ENCODE results near the gene MRPL52. TPM values are rescaled to one million over a fixed set of nuclear protein-coding genes. Genes with fewer than 3 reads are reported as not detected.

The MRPL52 gene
- total RNA-seq, 4 donors from 2014 or later, result 48.5 to 153 (median 89.0) TPM

DNA sequence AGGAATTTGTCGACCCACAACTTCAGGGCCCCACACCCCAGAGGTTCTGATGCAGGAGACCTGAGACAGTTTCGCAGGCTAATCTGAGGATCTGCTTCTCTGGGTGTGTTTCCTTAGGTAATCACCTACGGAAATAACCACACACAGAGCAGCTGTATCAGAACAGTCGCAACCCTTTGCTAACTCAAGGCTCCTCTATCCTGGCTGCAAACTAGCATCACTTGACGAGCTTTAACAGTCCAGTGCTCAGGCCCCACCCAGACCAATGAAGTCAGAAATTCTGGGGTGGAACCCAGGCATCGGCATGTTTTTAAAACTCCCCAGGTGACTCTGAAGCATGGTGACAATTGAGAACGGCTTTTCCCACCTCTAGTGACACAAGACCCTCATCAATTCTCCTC is 35.1 kb upstream of the MRPL52 start:
- Histone ChIP-seq H3K36me3 (no peaks in the 10 kb centered on the region), H3K4me1 (no peaks in the 10 kb centered on the region), H3K27ac (no peak overlapping the region), H3K9me3 (no peaks in the 10 kb centered on the region), H3K27me3 (no peaks in the 10 kb centered on the region), H3K4me3 (no peak overlapping the region)
- ATAC-seq (no peak), DNase-seq (no peak)
- no peak for TF ChIP-seq POLR2A (IDR thresholded peaks at IDR 0.05)
- TF ChIP-seq, protein P1, sequence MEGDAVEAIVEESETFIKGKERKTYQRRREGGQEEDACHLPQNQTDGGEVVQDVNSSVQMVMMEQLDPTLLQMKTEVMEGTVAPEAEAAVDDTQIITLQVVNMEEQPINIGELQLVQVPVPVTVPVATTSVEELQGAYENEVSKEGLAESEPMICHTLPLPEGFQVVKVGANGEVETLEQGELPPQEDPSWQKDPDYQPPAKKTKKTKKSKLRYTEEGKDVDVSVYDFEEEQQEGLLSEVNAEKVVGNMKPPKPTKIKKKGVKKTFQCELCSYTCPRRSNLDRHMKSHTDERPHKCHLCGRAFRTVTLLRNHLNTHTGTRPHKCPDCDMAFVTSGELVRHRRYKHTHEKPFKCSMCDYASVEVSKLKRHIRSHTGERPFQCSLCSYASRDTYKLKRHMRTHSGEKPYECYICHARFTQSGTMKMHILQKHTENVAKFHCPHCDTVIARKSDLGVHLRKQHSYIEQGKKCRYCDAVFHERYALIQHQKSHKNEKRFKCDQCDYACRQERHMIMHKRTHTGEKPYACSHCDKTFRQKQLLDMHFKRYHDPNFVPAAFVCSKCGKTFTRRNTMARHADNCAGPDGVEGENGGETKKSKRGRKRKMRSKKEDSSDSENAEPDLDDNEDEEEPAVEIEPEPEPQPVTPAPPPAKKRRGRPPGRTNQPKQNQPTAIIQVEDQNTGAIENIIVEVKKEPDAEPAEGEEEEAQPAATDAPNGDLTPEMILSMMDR (IDR thresholded peaks at IDR 0.05 in 4 of 5, conservative IDR thresholded peaks at IDR 0.05 in 1 of 5), result no peak
- in situ Hi-C loops (cut with MboI; ENCODE audit: low sequenced_read_pairs in 4 of 4), result no loop called here
- intact Hi-C loops (cut with DNase I; ENCODE audit: low total_unique reads), result no loop called here

DNA sequence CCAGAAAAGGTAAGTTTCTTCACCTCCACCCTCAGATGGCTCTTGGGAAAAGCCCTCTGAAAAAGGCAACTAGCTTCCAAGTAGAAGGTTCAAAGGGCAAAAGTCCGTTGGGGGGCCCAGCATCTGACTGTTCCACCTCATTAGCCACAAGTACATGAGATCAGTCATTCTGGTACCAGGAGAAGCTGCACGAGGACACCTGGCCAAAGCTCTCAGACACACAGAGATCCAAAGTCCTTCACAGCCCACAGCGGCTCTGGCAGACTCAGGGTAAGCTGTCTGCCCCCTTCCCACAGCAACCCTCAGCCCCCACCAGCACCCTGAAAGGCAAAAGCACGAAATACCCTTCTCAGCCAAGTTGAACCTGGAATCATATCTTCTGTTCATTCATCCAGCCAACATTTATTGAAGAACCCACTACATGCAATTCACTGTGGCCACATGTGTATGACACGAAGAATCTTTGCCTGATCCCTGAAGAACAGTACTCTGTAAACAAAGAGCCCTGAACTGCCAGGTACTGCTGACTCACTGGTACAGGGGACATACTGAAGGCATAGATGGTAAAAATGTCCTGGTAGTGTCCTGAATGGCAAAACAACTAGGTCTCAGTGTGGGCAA is 33.5 kb upstream of the MRPL52 start:
- Histone ChIP-seq H3K36me3 (no peaks in the 10 kb centered on the region), H3K27me3 (no peaks in the 10 kb centered on the region), H3K4me3 (no peak overlapping the region), H3K9me3 (no peaks in the 10 kb centered on the region), H3K4me1 (no peaks in the 10 kb centered on the region), H3K27ac (no peak overlapping the region)
- TF ChIP-seq, protein P1 (IDR thresholded peaks at IDR 0.05 in 4 of 5, conservative IDR thresholded peaks at IDR 0.05 in 1 of 5), result no peak
- TF ChIP-seq POLR2A (IDR thresholded peaks at IDR 0.05), result no peak
- no peak for ATAC-seq
- intact Hi-C loops (cut with DNase I; ENCODE audit: low total_unique reads) (no loop called here), in situ Hi-C loops (cut with MboI; ENCODE audit: low sequenced_read_pairs in 4 of 4) (no loop called here)
- DNase-seq, result no peak

GRCh38 chr14:22797017-22797917 is 32.4 kb upstream of the MRPL52 start:
- H3K36me3 ChIP-seq, result no peaks in the 10 kb centered on the region
- no peak overlapping the region for H3K27ac ChIP-seq

GRCh38 chr14:22798528-22798927 is 31.2 kb upstream of the MRPL52 start:
- no peak for DNase-seq
- intact Hi-C loops (cut with DNase I; ENCODE audit: low total_unique reads), result no loop called here
- ATAC-seq, result no peak
- in situ Hi-C loops (cut with MboI; ENCODE audit: low sequenced_read_pairs in 4 of 4), result no loop called here
- Histone ChIP-seq H3K27ac (no peak overlapping the region), H3K27me3 (no peaks in the 10 kb centered on the region), H3K9me3 (no peaks in the 10 kb centered on the region), H3K4me1 (no peaks in the 10 kb centered on the region), H3K4me3 (no peak overlapping the region), H3K36me3 (no peaks in the 10 kb centered on the region)
- no peak for TF ChIP-seq POLR2A (IDR thresholded peaks at IDR 0.05)
- TF ChIP-seq, protein P1 (IDR thresholded peaks at IDR 0.05 in 4 of 5, conservative IDR thresholded peaks at IDR 0.05 in 1 of 5), result no peak

More at GRCh38 chr14:22797017-22797917, 32.4 kb upstream of the MRPL52 start:
- ATAC-seq (no peak), DNase-seq (no peak)
- Histone ChIP-seq H3K4me1 (no peaks in the 10 kb centered on the region), H3K4me3 (no peak overlapping the region), H3K9me3 (no peaks in the 10 kb centered on the region), H3K27me3 (no peaks in the 10 kb centered on the region)
- intact Hi-C loops (cut with DNase I; ENCODE audit: low total_unique reads) (no loop called here), in situ Hi-C loops (cut with MboI; ENCODE audit: low sequenced_read_pairs in 4 of 4) (no loop called here)
- no peak for TF ChIP-seq POLR2A (IDR thresholded peaks at IDR 0.05)
- TF ChIP-seq, protein P1 (IDR thresholded peaks at IDR 0.05 in 4 of 5, conservative IDR thresholded peaks at IDR 0.05 in 1 of 5), result no peak
